NCI-H2029 (cell line): ENCODE data around the gene CAMSAP2.

ENCODE experiments used
- DNase-seq: peaks from one replicate; lab custom pipeline; 2025; lab: John Stamatoyannopoulos, UW

CAMSAP2 gene

GRCh38 chr1:200885623-200886402 lies 147.1 kb downstream of the CAMSAP2 start:
- DNase-seq = no peak

- DNase-seq = no peak
Observed at GRCh38 chr1:200886594-200886993, 147.9 kb downstream of the CAMSAP2 start.

- no peak for DNase-seq
Observed at GRCh38 chr1:200887036-200887435, 148.3 kb downstream of the CAMSAP2 start.

- DNase-seq = no peak
Observed at GRCh38 chr1:200887772-200888348, 149.2 kb downstream of the CAMSAP2 start.

GRCh38 chr1:200888349-200888838 lies 149.7 kb downstream of the CAMSAP2 start:
- no peak for DNase-seq

GRCh38 chr1:200889571-200889970 lies 150.9 kb downstream of the CAMSAP2 start:
- no peak for DNase-seq

GRCh38 chr1:200890027-200890426 lies 151.3 kb downstream of the CAMSAP2 start:
- DNase-seq = no peak

- DNase-seq = no peak
Observed at GRCh38 chr1:200890818-200891773, 152.4 kb downstream of the CAMSAP2 start.

- DNase-seq = no peak
Observed at GRCh38 chr1:200891774-200892157, 153.1 kb downstream of the CAMSAP2 start.

- DNase-seq = no peak
Observed at GRCh38 chr1:200892546-200892945, 153.9 kb downstream of the CAMSAP2 start.

- no peak for DNase-seq
Observed at GRCh38 chr1:200892958-200893357, 154.3 kb downstream of the CAMSAP2 start.

- no peak for DNase-seq
Observed at GRCh38 chr1:200893411-200893901, 154.8 kb downstream of the CAMSAP2 start.

- DNase-seq = no peak
Observed at GRCh38 chr1:200894712-200895442, 156.2 kb downstream of the CAMSAP2 start, which contains the start of gene INAVA. INAVA (plus strand) TSS chr1:200894900; CDS start chr1:200898401, 3,501 bp downstream.

GRCh38 chr1:200895443-200895789 lies 156.7 kb downstream of the CAMSAP2 start:
- no peak for DNase-seq

- DNase-seq = no peak
Observed at GRCh38 chr1:200895801-200896530, 157.3 kb downstream of the CAMSAP2 start.

GRCh38 chr1:200896531-200897196 lies 158.0 kb downstream of the CAMSAP2 start:
- no peak for DNase-seq

- DNase-seq = no peak
Observed at GRCh38 chr1:200897259-200897658, 158.6 kb downstream of the CAMSAP2 start.

GRCh38 chr1:200899015-200899386 lies 160.3 kb downstream of the CAMSAP2 start:
- no peak for DNase-seq

GRCh38 chr1:200899451-200899915 lies 160.8 kb downstream of the CAMSAP2 start:
- no peak for DNase-seq
